NCI-H446 treated with DMSO at 0.1 percent for 48 hours (cell line): ENCODE results near the gene SNX25.
A peak's percentile ranks its signal among the peaks of the same experiment; 100 is the strongest.
"Not testable (repeated sequence)": the region's sequence is repeated elsewhere in the genome, so short reads cannot be mapped to it uniquely, and the experiment has no call there.

Experiments used
- DNase-seq: peaks from one replicate; lab custom pipeline; 2025; lab: John Stamatoyannopoulos, UW

Gene SNX25

DNA sequence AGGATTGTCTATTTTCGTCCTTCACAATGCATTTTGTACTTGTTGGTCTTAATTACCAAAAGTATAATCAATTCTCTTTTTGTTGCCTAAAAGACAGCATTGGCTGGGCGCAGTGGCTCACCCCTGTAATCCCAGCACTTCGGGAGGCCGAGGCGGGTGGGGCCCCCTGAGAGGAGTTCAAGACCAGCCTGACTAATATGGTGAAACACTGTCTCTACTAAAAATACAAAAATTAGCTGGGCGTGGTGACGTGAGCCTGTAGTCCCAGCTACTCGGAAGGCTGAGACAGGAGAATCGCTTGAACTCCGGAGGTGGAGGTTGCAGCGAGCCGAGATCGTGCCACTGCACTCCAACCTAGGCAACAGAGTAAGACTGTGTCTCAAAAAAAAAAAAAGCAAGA is 4.3 kb upstream of the SNX25 start:
- not testable (repeated sequence) for DNase-seq

DNA sequence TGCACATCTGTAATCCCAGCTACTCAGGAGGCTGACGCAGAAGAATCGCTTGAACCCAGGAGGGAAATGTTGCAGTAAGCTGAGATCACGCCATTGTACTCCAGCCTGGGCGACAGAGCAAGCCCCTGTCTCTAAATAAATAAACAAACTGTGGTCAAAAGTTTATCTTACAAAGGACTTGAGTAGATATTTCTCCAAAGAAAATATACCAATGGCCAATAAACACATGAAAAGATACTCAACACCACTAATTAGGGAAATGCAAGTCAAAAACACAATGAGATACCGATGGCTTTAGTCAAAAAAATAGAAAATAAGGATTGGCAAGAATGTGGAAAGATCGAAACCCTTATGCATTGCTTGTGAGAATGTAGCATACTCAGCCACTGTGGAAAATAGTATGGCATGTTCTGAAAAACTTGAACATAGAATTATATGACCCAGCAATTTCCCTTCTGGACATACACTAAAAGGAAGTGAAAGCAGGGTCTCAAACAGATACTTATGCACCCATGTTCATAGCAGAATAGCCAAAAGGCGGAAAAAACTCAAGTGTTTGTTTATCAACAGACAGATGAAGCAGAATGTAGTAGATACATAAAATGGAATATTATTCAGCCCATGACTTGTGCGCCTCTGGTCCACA is 3.6 kb upstream of the SNX25 start:
- no peak for DNase-seq

DNA sequence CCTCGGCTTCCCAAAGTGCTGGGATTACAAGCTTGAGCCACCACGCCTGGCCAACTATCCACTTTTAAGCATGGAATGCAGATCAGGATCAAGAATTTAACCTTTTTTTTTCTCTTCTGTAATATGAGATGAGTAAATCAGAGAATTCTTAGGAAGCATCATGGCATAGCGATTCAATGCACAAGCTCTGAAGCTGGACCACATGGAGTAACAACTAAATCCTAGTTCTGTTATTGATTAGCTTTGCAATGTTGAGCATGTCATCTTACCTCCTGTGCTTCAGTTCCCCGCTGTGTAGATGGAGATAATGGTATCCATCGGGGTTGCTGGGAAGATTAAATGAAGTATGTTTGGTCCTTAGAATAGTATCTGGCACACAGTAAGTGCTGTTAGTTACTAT is 1.9 kb upstream of the SNX25 start:
- DNase-seq = no peak

- DNase-seq = not testable (repeated sequence)
Measured at GRCh38 chr4:185209852-185210101, 379 bp downstream of the SNX25 start.

DNA sequence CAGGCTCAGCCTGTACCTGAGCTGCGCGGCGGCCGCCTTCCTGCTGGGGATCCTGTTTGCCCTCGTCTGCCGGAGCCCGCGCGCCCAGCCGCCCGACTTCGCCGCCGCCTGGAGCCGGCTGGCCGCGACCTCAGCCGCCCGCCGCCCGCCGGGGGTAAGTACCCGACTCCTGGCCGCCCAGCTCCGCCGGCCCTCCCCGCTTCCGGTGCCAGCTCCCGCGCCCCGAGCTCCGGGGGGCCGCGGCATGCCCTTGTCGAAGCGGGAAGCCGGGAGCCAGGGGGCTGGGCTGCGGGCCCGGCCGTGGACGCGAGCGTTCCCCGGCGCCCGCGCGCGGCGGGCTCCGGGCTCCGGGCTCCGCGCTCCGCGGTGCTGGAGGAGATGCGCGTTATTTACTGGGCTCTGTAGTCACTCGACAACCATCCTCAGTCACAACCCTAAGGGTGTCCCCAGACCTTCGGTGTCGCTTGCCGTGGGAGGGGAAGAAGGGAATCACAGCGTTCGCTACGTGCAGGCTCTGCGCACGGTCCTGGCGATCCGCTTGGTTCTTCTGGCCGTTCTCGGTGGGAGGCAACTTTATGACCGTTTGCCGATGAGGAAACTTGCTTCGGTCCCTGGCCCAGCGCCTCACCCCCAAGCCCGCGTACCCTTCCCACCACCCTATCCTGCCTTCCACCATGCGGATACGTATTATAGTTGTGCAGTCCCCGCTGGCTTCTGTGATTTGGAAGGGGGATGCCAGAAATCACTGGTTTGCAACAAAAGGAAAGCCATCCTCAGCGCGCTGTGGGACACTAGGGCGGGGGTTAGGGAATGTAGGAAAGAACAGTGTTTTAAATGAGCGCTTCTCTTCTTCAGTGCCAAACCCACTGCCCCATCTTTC is 944 bp downstream of the SNX25 start:
- no peak for DNase-seq

DNA sequence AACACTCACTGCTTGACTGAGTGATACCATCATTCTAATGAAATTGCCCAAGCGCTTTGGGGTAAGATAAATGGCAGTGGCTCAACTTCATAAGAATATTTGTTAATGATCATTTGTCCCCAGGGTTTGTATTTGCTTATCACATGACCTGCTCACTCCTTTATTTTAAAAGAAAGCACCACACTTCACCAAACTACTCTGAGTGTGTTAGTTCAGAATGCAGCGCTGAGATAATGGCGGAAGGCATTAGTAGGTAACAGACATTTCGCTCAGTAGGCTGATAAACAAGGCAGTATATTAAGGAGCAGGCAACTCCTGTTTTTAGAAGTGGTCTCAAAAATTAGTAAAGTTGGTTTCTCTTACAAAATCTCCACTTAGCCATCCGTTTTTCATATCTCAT is 1.6 kb downstream of the SNX25 start:
- DNase-seq = no peak

- no peak for DNase-seq
Measured at GRCh38 chr4:185211641-185212040, 2.2 kb downstream of the SNX25 start.

DNA sequence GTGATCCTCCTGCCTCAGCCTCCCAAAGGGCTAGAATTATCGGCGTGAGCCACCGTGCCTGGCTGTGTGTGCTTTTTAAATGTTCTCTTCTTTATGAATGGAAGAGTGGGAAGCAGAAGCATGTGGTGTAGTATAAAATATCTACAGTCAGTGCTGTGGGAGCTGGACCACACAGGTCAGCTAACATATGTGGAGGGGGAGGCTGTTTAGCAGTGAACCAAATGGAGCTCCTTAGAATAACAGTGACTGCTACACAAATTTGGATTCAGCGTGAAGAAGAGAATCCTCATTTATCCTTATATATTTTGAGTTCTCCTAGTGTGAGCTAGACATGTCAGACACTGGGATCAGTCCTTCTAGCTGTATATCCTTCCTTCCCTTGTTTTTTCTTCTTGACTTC is 3.2 kb downstream of the SNX25 start:
- no peak for DNase-seq

DNA sequence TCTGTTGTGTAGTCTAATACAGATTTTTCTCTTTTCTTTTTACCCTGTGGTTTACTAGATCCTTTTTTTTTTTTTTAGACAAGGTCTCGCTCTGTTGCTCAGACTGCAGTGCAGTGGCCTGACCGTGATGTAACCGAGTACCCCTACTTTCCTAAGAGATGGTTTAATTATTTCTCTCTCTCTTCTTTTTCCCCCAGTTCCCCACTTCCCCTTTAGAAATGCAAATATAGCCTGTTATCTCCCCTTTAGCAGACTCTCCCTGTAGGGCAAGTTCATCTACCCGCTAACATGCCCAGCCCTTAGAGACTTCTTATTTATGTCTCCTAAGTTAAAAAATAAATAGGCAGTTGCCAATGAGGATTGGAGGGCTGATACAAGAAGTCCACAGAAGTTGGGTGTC is 4.5 kb downstream of the SNX25 start:
- DNase-seq = no peak

DNA sequence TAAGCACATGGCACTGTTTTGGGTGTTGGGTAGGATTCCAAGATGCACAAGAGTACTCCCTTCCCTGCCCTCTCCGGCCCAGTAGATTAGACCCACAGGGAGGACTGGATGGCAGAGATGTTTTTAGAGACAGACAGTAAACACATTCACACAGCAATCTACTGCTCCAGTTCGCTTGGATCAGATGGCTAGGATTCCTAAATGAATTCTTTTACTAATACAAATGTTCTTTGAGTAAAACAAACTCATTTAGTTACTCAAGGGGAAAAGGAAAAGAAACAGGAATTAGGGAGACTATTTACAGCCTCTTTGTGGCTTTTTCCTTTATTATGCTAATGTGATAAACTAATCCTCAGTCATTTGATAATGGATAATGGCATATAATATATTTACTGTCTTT is 5.9 kb downstream of the SNX25 start:
- no peak for DNase-seq

DNA sequence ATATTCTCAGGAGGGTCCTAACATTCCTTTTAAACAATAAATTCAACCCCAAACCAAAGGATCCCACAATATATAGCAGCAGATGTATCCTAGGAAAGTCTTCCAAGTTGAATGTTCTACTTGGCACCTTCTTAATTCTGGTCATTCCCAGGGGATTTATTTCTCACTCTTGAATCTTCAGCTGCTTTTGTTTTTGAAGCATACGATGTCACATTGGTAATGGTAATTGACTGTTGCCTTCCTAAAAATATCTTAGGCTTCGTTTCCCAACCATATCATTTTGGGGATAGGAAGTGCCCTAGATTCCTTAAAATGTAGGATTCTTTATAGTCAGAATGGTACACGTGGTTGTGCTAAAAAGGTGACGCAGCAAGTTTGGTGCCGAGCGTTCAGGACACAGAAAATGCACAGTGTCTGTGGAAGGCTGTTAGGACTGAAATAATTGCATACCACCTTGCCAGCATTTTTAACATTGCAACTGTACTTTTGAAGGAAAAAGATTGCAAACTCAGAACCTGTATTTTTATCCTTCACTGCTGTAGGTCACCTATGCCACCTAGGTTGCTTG is 8.1 kb downstream of the SNX25 start:
- peak; percentile 20 for DNase-seq

DNA sequence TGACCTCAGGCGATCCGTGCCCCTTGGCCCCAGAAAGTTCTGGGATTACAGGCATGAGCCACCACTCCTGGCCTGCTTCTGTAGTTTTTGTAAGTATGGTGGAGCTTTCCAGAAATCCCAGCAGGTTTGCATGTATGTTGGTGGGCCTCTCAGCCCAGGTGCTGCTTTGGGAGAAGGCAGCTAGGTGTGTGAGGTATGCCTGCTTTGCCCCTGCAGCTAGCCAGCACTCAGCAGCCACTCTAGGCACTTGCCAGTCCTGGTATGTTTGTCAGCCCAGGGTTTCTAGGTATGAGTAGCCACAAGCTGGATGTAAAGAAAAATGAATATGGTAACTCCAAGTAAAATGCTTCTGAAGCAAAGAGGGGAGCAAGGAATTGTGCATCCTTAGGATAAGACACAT is 8.9 kb downstream of the SNX25 start:
- no peak for DNase-seq

DNA sequence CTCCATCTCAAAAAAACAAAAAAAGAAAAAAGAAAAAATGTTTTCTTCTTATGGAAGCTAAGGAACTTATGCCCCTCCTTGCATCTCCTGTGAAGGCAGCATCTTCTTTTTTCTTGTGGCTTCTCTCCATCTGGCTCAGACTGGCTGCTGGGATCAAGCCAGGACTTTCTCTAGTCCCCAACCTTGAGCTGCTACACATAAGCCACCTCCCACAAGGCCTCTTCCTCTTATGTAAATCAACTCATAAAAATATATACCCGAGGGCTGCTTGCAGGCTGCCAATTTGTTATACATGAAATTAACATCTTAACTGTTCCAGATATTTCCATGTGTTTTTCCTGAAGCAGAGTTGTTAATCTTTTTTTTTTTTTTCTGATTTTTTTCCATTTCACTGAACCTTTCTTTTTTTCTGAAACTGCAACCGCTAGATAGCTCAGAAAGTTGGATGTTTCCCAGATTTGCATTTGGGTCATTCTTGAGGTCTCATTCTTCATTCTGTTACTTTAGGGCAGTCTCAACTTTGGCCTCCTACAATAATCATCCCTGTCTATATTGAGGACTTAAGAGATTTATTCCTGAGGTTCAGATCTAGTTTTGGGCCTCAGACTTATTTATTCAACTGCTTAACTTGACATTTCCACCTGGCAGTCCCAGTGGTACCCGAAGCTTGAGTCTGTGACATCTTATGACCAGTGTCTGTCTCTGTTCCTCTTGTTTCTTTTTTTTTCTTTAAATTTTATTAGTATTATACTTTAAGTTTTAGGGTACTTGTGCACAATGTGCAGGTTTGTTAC is 10.3 kb downstream of the SNX25 start:
- DNase-seq = peak; percentile 61

DNA sequence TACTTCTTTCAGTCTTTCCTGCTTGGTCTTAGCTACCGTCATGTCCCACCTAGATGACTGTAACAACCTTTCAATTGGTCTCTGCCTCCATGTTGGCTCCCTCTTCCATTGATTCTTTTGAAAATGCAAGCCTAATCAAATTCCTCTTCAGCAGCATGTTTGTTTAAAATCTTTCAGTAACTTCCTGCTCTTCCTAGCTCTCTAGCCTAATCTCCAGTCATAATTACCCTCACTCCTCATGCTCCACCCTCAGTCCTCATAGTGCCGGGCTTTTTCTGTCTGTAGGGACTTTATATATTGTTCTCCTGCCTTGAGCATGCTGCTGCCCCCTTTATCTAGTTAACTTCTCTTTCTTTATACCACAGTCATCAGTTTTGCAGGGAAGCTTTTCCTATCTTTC is 12.1 kb downstream of the SNX25 start:
- DNase-seq = no peak

- DNase-seq = no peak
Measured at GRCh38 chr4:185221912-185222311, 12.5 kb downstream of the SNX25 start.

GRCh38 chr4:185222598-185222997 is 13.2 kb downstream of the SNX25 start:
- DNase-seq = no peak

- no peak for DNase-seq
Measured at GRCh38 chr4:185224597-185224996, 15.2 kb downstream of the SNX25 start.

DNA sequence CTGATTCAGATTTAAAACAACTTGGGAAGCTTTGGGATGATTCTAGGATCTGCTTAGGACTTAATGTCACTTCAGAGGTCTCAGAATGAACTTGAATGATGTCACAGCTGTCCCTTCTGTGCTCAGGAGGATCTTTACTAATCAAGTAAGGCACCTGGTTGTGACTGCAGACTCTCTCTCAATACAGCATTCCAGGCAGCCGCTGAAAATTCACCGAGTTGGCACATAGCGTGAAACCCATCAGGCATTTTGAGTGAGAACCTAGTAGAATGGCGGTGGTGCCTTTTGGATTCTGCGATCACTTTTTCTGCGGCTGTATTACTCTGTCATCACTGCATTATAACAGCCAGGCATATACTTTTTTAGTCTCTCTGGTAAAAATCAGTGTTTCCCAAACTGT is 16.5 kb downstream of the SNX25 start:
- DNase-seq = no peak

DNA sequence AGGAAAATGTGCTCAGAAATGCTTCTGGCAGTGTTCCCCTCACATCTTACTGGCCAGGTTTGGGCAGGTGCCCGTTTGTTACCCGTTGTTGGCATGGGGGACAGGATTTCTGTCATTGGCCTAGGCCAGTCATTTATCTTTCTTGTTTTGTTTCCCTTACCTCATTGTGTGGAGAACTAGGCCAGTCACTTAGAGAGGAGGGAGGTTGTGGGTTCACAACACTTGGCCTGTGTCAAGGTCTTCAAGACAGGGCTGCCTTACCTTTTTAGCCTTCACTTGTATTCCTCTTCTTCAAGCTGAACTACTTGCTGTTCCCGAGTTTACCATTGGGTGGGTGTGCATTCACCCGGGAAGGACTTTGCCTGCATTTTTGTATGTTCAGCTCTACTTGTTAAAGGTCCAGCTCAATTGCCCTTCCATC is 17.7 kb downstream of the SNX25 start:
- DNase-seq = no peak

DNA sequence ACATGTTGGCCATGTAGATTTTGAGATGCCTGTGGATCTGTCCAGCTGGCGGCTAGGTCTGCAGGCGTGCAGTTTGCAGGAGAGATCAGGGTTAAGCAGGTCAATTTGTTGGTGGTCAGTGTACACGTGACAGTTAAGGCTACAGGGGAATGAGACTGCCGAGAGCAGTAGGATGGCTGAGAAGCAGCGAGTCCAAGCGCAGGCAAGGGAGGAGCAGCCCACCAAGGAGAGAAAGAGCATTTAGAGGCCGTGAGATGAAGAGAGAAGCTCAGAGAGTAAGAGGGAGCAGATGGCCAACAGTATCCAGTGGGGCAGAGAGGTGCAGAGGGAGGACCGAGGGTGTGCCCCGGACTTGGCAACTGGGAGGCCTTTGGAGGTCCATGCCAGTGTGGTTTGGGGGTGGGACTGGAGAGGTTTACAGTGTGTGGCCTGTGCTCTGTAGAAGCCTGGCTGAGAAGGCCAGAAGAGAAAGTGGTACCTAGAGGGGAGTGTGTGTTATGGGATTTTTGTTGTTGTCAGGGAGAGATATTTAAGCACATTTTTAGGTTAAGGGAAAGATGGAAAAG is 18.4 kb downstream of the SNX25 start:
- DNase-seq = peak; percentile 9

DNA sequence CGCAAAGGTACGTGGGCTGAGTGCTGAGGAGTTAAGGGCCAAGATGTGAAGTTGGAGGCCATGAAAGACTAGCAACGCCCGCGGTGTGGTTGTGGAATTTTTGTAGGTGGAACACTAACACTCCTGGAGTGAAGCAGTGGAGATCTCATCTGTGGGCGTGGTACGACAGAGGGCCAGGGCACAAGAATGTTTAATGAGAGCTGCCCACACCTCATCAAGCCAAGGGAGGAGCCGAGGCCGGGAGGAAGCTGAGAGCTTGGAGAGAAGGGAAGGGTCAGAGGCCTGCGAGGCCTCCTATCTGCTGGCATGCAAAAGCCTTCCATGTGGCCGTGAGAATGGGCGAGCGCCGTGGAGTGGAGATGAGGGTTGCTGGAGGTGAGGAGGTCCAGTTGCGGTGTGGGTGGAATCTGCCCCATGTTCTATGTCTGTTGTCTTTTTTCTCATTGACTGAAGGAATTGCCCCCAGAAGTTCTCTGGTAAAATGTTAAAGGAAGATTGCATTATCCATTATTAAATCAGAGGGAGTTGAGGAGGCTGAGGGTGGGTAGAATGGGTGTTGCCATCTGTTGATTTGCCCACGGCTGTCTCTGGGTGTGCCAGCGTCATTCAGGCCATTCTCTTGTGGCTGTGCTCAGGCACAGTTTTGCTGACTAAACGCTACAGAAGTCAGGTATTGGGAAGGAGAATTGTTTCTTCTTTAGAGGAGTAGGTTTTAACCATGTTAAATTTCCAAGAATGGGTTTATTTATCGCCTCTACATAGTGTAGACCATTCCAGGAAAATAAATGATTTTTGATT is 19.8 kb downstream of the SNX25 start:
- no peak for DNase-seq

GRCh38 chr4:185232370-185232769 is 23.0 kb downstream of the SNX25 start:
- DNase-seq = no peak
